8988T (cell line): ENCODE data around the gene ISG20L2.
A peak's percentile ranks its signal among the peaks of the same experiment; 100 is the strongest.

Source experiments
- DNase-seq: peaks from one replicate; pipeline ENCODE4 v3.0.0; 2011

The ISG20L2 gene

GRCh38 chr1:156752843-156753482, 24.4 kb upstream of the ISG20L2 start:
- DNase-seq = no peak

- DNase-seq = peak; percentile 96
These were observed 23.4 kb upstream of the ISG20L2 start for GRCh38 chr1:156751757-156752481.

GRCh38 chr1:156751451-156751756, 22.8 kb upstream of the ISG20L2 start, which contains the start of gene HDGF:
HDGF (minus strand) TSS chr1:156751675; CDS start chr1:156751429, 246 bp downstream.
- DNase-seq = no peak

GRCh38 chr1:156750711-156751450, 22.3 kb upstream of the ISG20L2 start:
- no peak for DNase-seq

- no peak for DNase-seq
These were observed 21.7 kb upstream of the ISG20L2 start for GRCh38 chr1:156750191-156750672.

GRCh38 chr1:156749419-156750118, 21.0 kb upstream of the ISG20L2 start:
- no peak for DNase-seq

GRCh38 chr1:156748670-156749418, 20.3 kb upstream of the ISG20L2 start:
- no peak for DNase-seq

GRCh38 chr1:156747742-156748669, 19.4 kb upstream of the ISG20L2 start:
- DNase-seq = no peak

GRCh38 chr1:156746728-156747631, 18.4 kb upstream of the ISG20L2 start:
- peak; percentile 78 for DNase-seq

- no peak for DNase-seq
These were observed 17.8 kb upstream of the ISG20L2 start for GRCh38 chr1:156746406-156746727.

- no peak for DNase-seq
These were observed 17.3 kb upstream of the ISG20L2 start for GRCh38 chr1:156745881-156746280.

GRCh38 chr1:156744786-156745419, 16.3 kb upstream of the ISG20L2 start:
- no peak for DNase-seq

- no peak for DNase-seq
These were observed 15.8 kb upstream of the ISG20L2 start for GRCh38 chr1:156744344-156744743.

- DNase-seq = no peak
These were observed 15.1 kb upstream of the ISG20L2 start for GRCh38 chr1:156743367-156744302.

- DNase-seq = no peak
These were observed 14.2 kb upstream of the ISG20L2 start for GRCh38 chr1:156742801-156743200.

- DNase-seq = no peak
These were observed 13.5 kb upstream of the ISG20L2 start for GRCh38 chr1:156742017-156742416.

GRCh38 chr1:156741481-156741983, 13.0 kb upstream of the ISG20L2 start:
- no peak for DNase-seq

- DNase-seq = peak; percentile 79
These were observed 12.3 kb upstream of the ISG20L2 start, which contains the start of gene MRPL24 for GRCh38 chr1:156740741-156741480. MRPL24 (minus strand) TSS chr1:156741088; CDS start chr1:156738704, 2,384 bp downstream.
